Endothelial cell of umbilical vein (primary cell): ENCODE results near the gene FAM149B1. TPM values are rescaled to one million over a fixed set of nuclear protein-coding genes. Genes with fewer than 3 reads are reported as not detected.

Source experiments
- BruUV-seq: library from RNA; stranded (reverse); fragments of 400-500 nt; replicated peaks from 2 replicates; lab custom pipeline; 2021; lab: Mats Ljungman, UMichigan
- CTCF ChIA-PET: fragments of 300-600, 350-600 bp; sonication (Branson Sonifier 250); formaldehyde crosslinking; loops from one replicate; lab custom pipeline; 2021; ENCODE audit warnings: antibody characterized with exemption, inconsistent platforms; lab: Charles Lee
- POLR2A ChIA-PET: fragments of 300-600, 350-600 bp; sonication (Branson Sonifier 250); formaldehyde crosslinking; loops from one replicate; lab custom pipeline; 2021; ENCODE audit warnings: antibody characterized with exemption, inconsistent platforms; lab: Charles Lee
- DNase-seq: peaks from one replicate; pipeline ENCODE4 v3.0.0-alpha.2; 2011; ENCODE audit warnings: low read depth, low spot score
- FAIRE-seq: peaks from 2 replicates; lab custom pipeline; 2011; peaks lifted over from hg19 to GRCh38; lab: Jason Lieb, UNC
- H2AFZ ChIP-seq: 2 replicates; pipeline ENCODE4 v1.6.0; 2012; ENCODE audit warnings: low read depth, low read length, control low read depth, inconsistent platforms
- H3K27ac ChIP-seq: 2 replicates; pipeline ENCODE4 v1.5.1; 2011; ENCODE audit warnings: low read depth, mild to moderate bottlenecking, control low read depth, low read length, moderate library complexity; ENCODE audit not compliant: insufficient read depth
- H3K27me3 ChIP-seq, 2 experiments: 2 replicates each; pipeline versions ENCODE4 v1.6.0 to v1.6.1; 2011; ENCODE audit warnings: low read length in 2 of 2, mixed read lengths in 1 of 2; ENCODE audit not compliant: control insufficient read depth in 2 of 2, insufficient read depth in 2 of 2
- H3K36me3 ChIP-seq, 2 experiments: 2 replicates in 1 of 2; 3 replicates in 1 of 2; pipeline ENCODE4 v1.5.1; 2011; ENCODE audit warnings: low read length in 2 of 2, mild to moderate bottlenecking in 1 of 2, moderate library complexity in 1 of 2; ENCODE audit not compliant: control insufficient read depth in 2 of 2, insufficient read depth in 2 of 2; ENCODE audit errors: extremely low read depth in 1 of 2
- H3K4me1 ChIP-seq: 3 replicates; pipeline ENCODE4 v1.5.1; 2011; ENCODE audit warnings: mild to moderate bottlenecking, low read length; ENCODE audit not compliant: control insufficient read depth, insufficient read depth; ENCODE audit errors: extremely low read depth
- H3K4me2 ChIP-seq: 2 replicates; pipeline ENCODE4 v1.6.1; 2011; ENCODE audit warnings: low read length, control low read depth, mixed read lengths; ENCODE audit not compliant: insufficient read depth
- H3K4me3 ChIP-seq, 3 experiments: fragments of 200-600 bp in 1 of 3; sonication (generic), shearing (Covaris generic) in 1 of 3; replicated peaks in 1 of 3; 2 replicates each; pipeline ENCODE4 v1.5.1; 2011 to 2016; ENCODE audit warnings: control low read depth in 3 of 3, low read length in 3 of 3, mild to moderate bottlenecking in 2 of 3, inconsistent platforms in 1 of 3, low read depth in 1 of 3, moderate library complexity in 1 of 3; ENCODE audit not compliant: insufficient read depth in 1 of 3
- H3K79me2 ChIP-seq: 2 replicates; pipeline ENCODE4 v1.6.0; 2012; ENCODE audit warnings: low read length, inconsistent platforms; ENCODE audit not compliant: control insufficient read depth, insufficient read depth
- H3K9ac ChIP-seq: replicated peaks from 2 replicates; pipeline ENCODE3; 2011; ENCODE audit warnings: low read length, control low read depth; ENCODE audit not compliant: insufficient read depth; ENCODE audit errors: extremely low read depth
- H3K9me1 ChIP-seq: replicated peaks from 3 replicates; pipeline ENCODE4 v1.6.0; 2011; ENCODE audit warnings: mild to moderate bottlenecking, low read length; ENCODE audit not compliant: control insufficient read depth, insufficient read depth; ENCODE audit errors: extremely low read depth
- H3K9me3 ChIP-seq: replicated peaks from 2 replicates; pipeline ENCODE4 v1.5.1; 2012; ENCODE audit warnings: low read length, inconsistent platforms; ENCODE audit not compliant: control insufficient read depth, insufficient read depth
- H4K20me1 ChIP-seq: replicated peaks from 2 replicates; pipeline ENCODE3; 2011; ENCODE audit warnings: mild to moderate bottlenecking, low read length; ENCODE audit not compliant: control insufficient read depth, insufficient read depth; ENCODE audit errors: extremely low read depth
- CTCF ChIP-seq, 2 donors: IDR thresholded peaks; 1 replicate in 1 of 2; 2 replicates in 1 of 2; pipeline ENCODE4 v1.5.1; 2011; ENCODE audit warnings: low read length in 2 of 2, mild to moderate bottlenecking in 2 of 2, moderate library complexity in 2 of 2, control low read depth in 1 of 2, inconsistent platforms in 1 of 2, low read depth in 1 of 2; ENCODE audit not compliant: insufficient read depth in 1 of 2; ENCODE audit errors: extremely low read depth in 1 of 2
- FOS ChIP-seq: IDR thresholded peaks from 2 replicates; pipeline ENCODE4 v1.6.1; 2011; ENCODE audit warnings: mild to moderate bottlenecking, low read length, moderate library complexity, borderline replicate concordance; ENCODE audit not compliant: insufficient read depth
- GATA2 ChIP-seq: IDR thresholded peaks from 2 replicates; pipeline ENCODE4 v1.7.0; 2011; ENCODE audit warnings: low read depth, mild to moderate bottlenecking, moderate library complexity, mixed read lengths, low read length; ENCODE audit not compliant: insufficient read length, insufficient read depth
- MAX ChIP-seq: IDR thresholded peaks from 2 replicates; pipeline ENCODE4 v1.6.1; 2011; ENCODE audit not compliant: insufficient read depth, insufficient read length
- MYC ChIP-seq: IDR thresholded peaks from one replicate; pipeline ENCODE4 v1.6.1; 2011; ENCODE audit warnings: mild to moderate bottlenecking, low read depth, low read length
- POLR2AphosphoS5 ChIP-seq: IDR thresholded peaks from 2 replicates; pipeline ENCODE4 v1.6.1; 2012; ENCODE audit warnings: low read depth, mild to moderate bottlenecking, control low read depth, low read length, moderate library complexity; ENCODE audit not compliant: insufficient read depth
- dilution Hi-C: fragments of 300-500 bp; cut with MboI; formaldehyde crosslinking; loops from one replicate; pipeline ENCODE4 v1.15.0; 2019; ENCODE audit warnings: low sequenced_read_pairs; ENCODE audit not compliant: extremely low pct_ligation_motif_present
- intact Hi-C: fragments of 100-400 bp; cut with micrococcal nuclease; formaldehyde crosslinking; loops from one replicate; pipeline ENCODE4 v1.10.0; 2022
- polyA plus RNA-seq, 4 experiments: library from polyadenylated mRNA; depleted of rRNA in 3 of 4; stranded (reverse) in 3 of 4; unstranded in 1 of 4; fragments of >200 nt; gene quantifications; 2 replicates each; pipeline versions ENCODE4 v1.2.1 to v1.2.3, GENCODE V29; 2011 to 2012; ENCODE audit warnings: missing spikeins in 1 of 4
- total RNA-seq: library from RNA; stranded (reverse); gene quantifications from 2 replicates; pipeline ENCODE4 v1.2.3, GENCODE V29; 2021

FAM149B1 gene
- total and polyA plus RNA-seq, 2 donors (not counting 3 experiments of a cell fraction or from before 2014, with no cell fraction given): 19.5 to 26.7 TPM

- POLR2A ChIA-PET: no interaction called here
- no peak overlapping the region for H3K9ac ChIP-seq
- dilution Hi-C loops (no loop called here), intact Hi-C loops (no loop called here)
- no peak for TF ChIP-seq POLR2AphosphoS5
- TF ChIP-seq FOS: no peak
- no peak for TF ChIP-seq GATA2
- TF ChIP-seq MAX: no peak
- no peak for TF ChIP-seq CTCF (IDR thresholded peaks at IDR 0.05; ENCODE audit: extremely low read depth in 1 of 2, insufficient read depth in 1 of 2, low read depth in 1 of 2, low read length in 2 of 2)
- no peak for TF ChIP-seq MYC
- H3K79me2 ChIP-seq: no peaks in the 10 kb centered on the region
- H3K4me3 ChIP-seq: no peak overlapping the region
- no peaks in the 10 kb centered on the region for H3K9me1 ChIP-seq
- CTCF ChIA-PET: interaction anchor here (0.8 to 2.2 kb wide), 17 partner anchors 10 to 385 kb away, joined by 3 to 29 read pairs (median 5); partner anchors contain the start of genes CFAP70, DNAJC9, MRPS16 and PPP3CB
- no peak overlapping the region for H2AFZ ChIP-seq
- H3K4me2 ChIP-seq: no peak overlapping the region
- no peaks in the 10 kb centered on the region for H3K36me3 ChIP-seq
- no peaks in the 10 kb centered on the region for H4K20me1 ChIP-seq
- H3K9me3 ChIP-seq: no peaks in the 10 kb centered on the region
- H3K27ac ChIP-seq: no peak overlapping the region
- no TSS peak for BruUV-seq
- peaks cover 7% of the 10 kb centered on the region for H3K4me1 ChIP-seq
- H3K27me3 ChIP-seq: peaks cover 4 to 9% of the 10 kb centered on the region in 2 experiments
- FAIRE-seq (no peak), DNase-seq (no peak)
Measured at GRCh38 chr10:73262880-73263555, 95.1 kb downstream of the FAM149B1 start.
